ENCODE data around the gene DCANP1.

Gene DCANP1

GRCh38 chr5:135428586-135428985 lies 18.6 kb downstream of the DCANP1 start:
- Histone ChIP-seq H2AFZ (ENCODE audit: low read length) (no peak overlapping the region), H3K27me3 (ENCODE audit: insufficient read depth, low read length) (peaks cover 12% of the 10 kb centered on the region), H3K27ac (ENCODE audit: low read depth, low read length, poor library complexity, severe bottlenecking) (no peak overlapping the region), H3K9me2 (ENCODE audit: low read depth, low read length) (no peaks in the 10 kb centered on the region), H4K20me1 (ENCODE audit: insufficient read depth, low read length) (no peaks in the 10 kb centered on the region), H3K79me2 (ENCODE audit: insufficient read depth, low read length) (no peaks in the 10 kb centered on the region), H3K4me2 (ENCODE audit: low read length) (no peak overlapping the region), H3F3A (ENCODE audit: insufficient read depth, low read length) (no peaks in the 10 kb centered on the region), H3K4me1 (ENCODE audit: insufficient read depth, low read length, severe bottlenecking) (no peaks in the 10 kb centered on the region), H3K9ac (ENCODE audit: low read length) (no peak overlapping the region), H3K4me3 (ENCODE audit: low read depth, low read length, poor library complexity, severe bottlenecking) (no peak overlapping the region), H3K36me3 (ENCODE audit: insufficient read depth, low read length) (no peaks in the 10 kb centered on the region; the same call in 1 of the 2 replicates), H3K9me3 (ENCODE audit: low read length) (0 out of 2 replicates have a peak, but pooled peaks cover 3% of the 10 kb centered on the region)
- TF ChIP-seq EZH2 (IDR thresholded peaks at IDR 0.05; ENCODE audit: borderline replicate concordance, low read length) (no peak), CTCF (IDR thresholded peaks at IDR 0.05; ENCODE audit: low read length) (no peak)

- no peak overlapping the region for H3K9ac ChIP-seq (ENCODE audit: low read length)
These were observed 20.8 kb downstream of the DCANP1 start for GRCh38 chr5:135426102-135427082.

DNA sequence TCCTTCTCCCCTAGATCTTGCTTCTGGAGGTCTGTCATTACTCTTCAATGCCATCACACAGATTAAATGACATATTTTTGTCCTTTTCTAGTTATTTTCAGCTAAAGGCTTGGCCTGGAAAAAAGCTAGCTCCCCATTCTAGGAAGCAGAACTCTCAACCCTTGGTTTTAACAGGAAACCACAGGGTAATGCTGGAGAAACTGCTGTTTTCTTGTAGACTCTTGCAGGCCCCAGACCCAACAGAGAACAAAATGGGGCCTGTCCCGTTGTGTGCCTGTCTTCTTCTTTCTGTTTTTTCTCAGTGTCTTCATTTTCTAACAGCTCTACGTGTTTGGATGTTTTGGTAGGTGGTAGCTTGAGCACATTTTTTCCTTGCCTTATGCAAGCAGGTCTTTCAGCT lies 21.5 kb downstream of the DCANP1 start:
- Histone ChIP-seq H2AFZ (ENCODE audit: low read length) (no peak overlapping the region), H3K36me3 (ENCODE audit: insufficient read depth, low read length) (no peaks in the 10 kb centered on the region; the same call in 1 of the 2 replicates), H4K20me1 (ENCODE audit: insufficient read depth, low read length) (no peaks in the 10 kb centered on the region), H3F3A (ENCODE audit: insufficient read depth, low read length) (no peaks in the 10 kb centered on the region), H3K4me1 (ENCODE audit: insufficient read depth, low read length, severe bottlenecking) (no peaks in the 10 kb centered on the region), H3K9me3 (ENCODE audit: low read length) (0 out of 2 replicates have a peak, but pooled peaks cover 3% of the 10 kb centered on the region), H3K9me2 (ENCODE audit: low read depth, low read length) (no peaks in the 10 kb centered on the region), H3K9ac (ENCODE audit: low read length) (no peak overlapping the region), H3K4me3 (ENCODE audit: low read depth, low read length, poor library complexity, severe bottlenecking) (no peak overlapping the region), H3K27me3 (ENCODE audit: insufficient read depth, low read length) (peaks cover 12% of the 10 kb centered on the region), H3K4me2 (ENCODE audit: low read length) (no peak overlapping the region), H3K27ac (ENCODE audit: low read depth, low read length, poor library complexity, severe bottlenecking) (no peak overlapping the region), H3K79me2 (ENCODE audit: insufficient read depth, low read length) (no peaks in the 10 kb centered on the region)
- TF ChIP-seq CTCF (IDR thresholded peaks at IDR 0.05; ENCODE audit: low read length) (no peak), EZH2 (IDR thresholded peaks at IDR 0.05; ENCODE audit: borderline replicate concordance, low read length) (no peak)

More at GRCh38 chr5:135426102-135427082, 20.8 kb downstream of the DCANP1 start:
- no peaks in the 10 kb centered on the region for H3K9me2 ChIP-seq (ENCODE audit: low read depth, low read length)
- no peaks in the 10 kb centered on the region for H3K79me2 ChIP-seq (ENCODE audit: insufficient read depth, low read length)
- H3K4me2 ChIP-seq (ENCODE audit: low read length): no peak overlapping the region
- no peak for TF ChIP-seq EZH2 (IDR thresholded peaks at IDR 0.05; ENCODE audit: borderline replicate concordance, low read length)
- peak; percentile 89 for TF ChIP-seq CTCF (IDR thresholded peaks at IDR 0.05; ENCODE audit: low read length)
- no peak overlapping the region for H2AFZ ChIP-seq (ENCODE audit: low read length)
- no peak overlapping the region for H3K4me3 ChIP-seq (ENCODE audit: low read depth, low read length, poor library complexity, severe bottlenecking)
- H3K4me1 ChIP-seq (ENCODE audit: insufficient read depth, low read length, severe bottlenecking): no peaks in the 10 kb centered on the region
- no peaks in the 10 kb centered on the region; the same call in 1 of the 2 replicates for H3K36me3 ChIP-seq (ENCODE audit: insufficient read depth, low read length)
- no peaks in the 10 kb centered on the region for H3F3A ChIP-seq (ENCODE audit: insufficient read depth, low read length)
- 0 out of 2 replicates have a peak, but pooled peaks cover 3% of the 10 kb centered on the region for H3K9me3 ChIP-seq (ENCODE audit: low read length)
- no peak overlapping the region for H3K27ac ChIP-seq (ENCODE audit: low read depth, low read length, poor library complexity, severe bottlenecking)
- H4K20me1 ChIP-seq (ENCODE audit: insufficient read depth, low read length): no peaks in the 10 kb centered on the region
- H3K27me3 ChIP-seq (ENCODE audit: insufficient read depth, low read length): peaks cover 12% of the 10 kb centered on the region
